ENCODE results near the gene HTR3B.
"Not testable (repeated sequence)": the region's sequence is repeated elsewhere in the genome, so short reads cannot be mapped to it uniquely, and the experiment has no call there.

HTR3B gene

GRCh38 chr11:113904379-113905101, at the start of gene HTR3B:
Gene HTR3B, plus strand, starts transcription at chr11:113904796. Its CDS starts 138 bp downstream, at chr11:113904934.
- DNase-seq: no peak

GRCh38 chr11:113855803-113856202, 48.8 kb upstream of the HTR3B start:
- no peak for DNase-seq

- DNase-seq: no peak
Observed at GRCh38 chr11:113856966-113857759, 47.4 kb upstream of the HTR3B start.

- no peak for DNase-seq
Observed at GRCh38 chr11:113859665-113860064, 44.9 kb upstream of the HTR3B start.

GRCh38 chr11:113862435-113862834, 42.2 kb upstream of the HTR3B start:
- DNase-seq: no peak

- no peak for DNase-seq
Observed at GRCh38 chr11:113864410-113864809, 40.2 kb upstream of the HTR3B start.

- no peak for DNase-seq
Observed at GRCh38 chr11:113865873-113866272, 38.7 kb upstream of the HTR3B start.

- DNase-seq: no peak
Observed at GRCh38 chr11:113867843-113868503, 36.6 kb upstream of the HTR3B start.

- DNase-seq: no peak
Observed at GRCh38 chr11:113871336-113871735, 33.3 kb upstream of the HTR3B start.

- DNase-seq: no peak
Observed at GRCh38 chr11:113873236-113873626, 31.4 kb upstream of the HTR3B start.

- no peak for DNase-seq
Observed at GRCh38 chr11:113874096-113874495, 30.5 kb upstream of the HTR3B start.

- DNase-seq: peak in 1 of 2 donors; percentile 50
Observed at GRCh38 chr11:113874581-113875233, 29.9 kb upstream of the HTR3B start.

- DNase-seq: peak; percentile 77 to 86
Observed at GRCh38 chr11:113875234-113876073, 29.1 kb upstream of the HTR3B start, which contains the start of gene USP28. Gene USP28, minus strand, starts transcription at chr11:113875572. Its CDS starts 71 bp downstream, at chr11:113875501.

- DNase-seq: no peak
Observed at GRCh38 chr11:113876074-113876797, 28.4 kb upstream of the HTR3B start.

GRCh38 chr11:113876798-113877669, 27.6 kb upstream of the HTR3B start:
- no peak for DNase-seq

- no peak for DNase-seq
Observed at GRCh38 chr11:113877670-113878055, 26.9 kb upstream of the HTR3B start.

- not testable (repeated sequence) for DNase-seq
Observed at GRCh38 chr11:113879446-113879845, 25.1 kb upstream of the HTR3B start.

- DNase-seq: no peak
Observed at GRCh38 chr11:113880971-113881370, 23.6 kb upstream of the HTR3B start.

- no peak for DNase-seq
Observed at GRCh38 chr11:113881856-113882255, 22.7 kb upstream of the HTR3B start.

GRCh38 chr11:113884361-113884836, 20.2 kb upstream of the HTR3B start:
- DNase-seq: no peak

Measured in stimulated activated CD4-positive, alpha-beta T cell treated with anti-CD3 and anti-CD28 coated beads, Interleukin-2, amount 100 ng/mL, for 24 hours (primary cell).